ENCODE data around the gene PSMB7.

The PSMB7 gene

GRCh38 chr9:124304285-124304684 lies 111.0 kb downstream of the PSMB7 start:
- TF ChIP-seq CTCF (IDR thresholded peaks at IDR 0.05; ENCODE audit: low read depth, low read length), result no peak

GRCh38 chr9:124303762-124304161 lies 111.5 kb downstream of the PSMB7 start:
- TF ChIP-seq CTCF (IDR thresholded peaks at IDR 0.05; ENCODE audit: low read depth, low read length), result no peak
- DNase-seq (ENCODE audit: extremely low read depth, low read depth), result no peak

More at GRCh38 chr9:124304285-124304684, 111.0 kb downstream of the PSMB7 start:
- no peak for DNase-seq (ENCODE audit: extremely low read depth, low read depth)

Measured in AG09319 (cell line).